ENCODE data around the gene GADD45A.
"Not testable (repeated sequence)": the region's sequence is repeated elsewhere in the genome, so short reads cannot be mapped to it uniquely, and the experiment has no call there.

The GADD45A gene

GRCh38 chr1:67655581-67655980 lies 29.4 kb upstream of the GADD45A start:
- Mint-ChIP-seq H3K4me3 (no peak overlapping the region), H3K36me3 (ENCODE audit: low read depth) (no peaks in the 10 kb centered on the region), H3K4me1 (ENCODE audit: low read depth) (no peaks in the 10 kb centered on the region), H3K27me3 (peaks cover 11% of the 10 kb centered on the region), H3K9me3 (no peaks in the 10 kb centered on the region), H3K27ac (no peak overlapping the region)
- DNase-seq: no peak

GRCh38 chr1:67657152-67657551 lies 27.8 kb upstream of the GADD45A start:
- not testable (repeated sequence) for H3K4me3 Mint-ChIP-seq; H3K27ac Mint-ChIP-seq; H3K9me3 Mint-ChIP-seq; H3K36me3 Mint-ChIP-seq (ENCODE audit: low read depth); DNase-seq; H3K4me1 Mint-ChIP-seq (ENCODE audit: low read depth)
- peaks cover 19% of the 10 kb centered on the region for H3K27me3 Mint-ChIP-seq

- Mint-ChIP-seq H3K36me3 (ENCODE audit: low read depth) (no peaks in the 10 kb centered on the region), H3K4me3 (no peak overlapping the region), H3K27me3 (peaks cover 19% of the 10 kb centered on the region), H3K4me1 (ENCODE audit: low read depth) (no peaks in the 10 kb centered on the region), H3K27ac (no peak overlapping the region), H3K9me3 (no peaks in the 10 kb centered on the region)
- DNase-seq: no peak
These were observed 25.8 kb upstream of the GADD45A start for GRCh38 chr1:67659229-67659628.

- Mint-ChIP-seq H3K4me3 (no peak overlapping the region), H3K36me3 (ENCODE audit: low read depth) (no peaks in the 10 kb centered on the region), H3K27me3 (peaks cover 21% of the 10 kb centered on the region), H3K27ac (no peak overlapping the region), H3K4me1 (ENCODE audit: low read depth) (no peaks in the 10 kb centered on the region), H3K9me3 (no peaks in the 10 kb centered on the region)
- DNase-seq: no peak
These were observed 22.1 kb upstream of the GADD45A start for GRCh38 chr1:67662884-67663283.

GRCh38 chr1:67664048-67664447 lies 21.0 kb upstream of the GADD45A start:
- Mint-ChIP-seq H3K27me3 (peaks cover 21% of the 10 kb centered on the region), H3K27ac (no peak overlapping the region), H3K9me3 (no peaks in the 10 kb centered on the region), H3K4me1 (ENCODE audit: low read depth) (no peaks in the 10 kb centered on the region), H3K4me3 (no peak overlapping the region), H3K36me3 (ENCODE audit: low read depth) (no peaks in the 10 kb centered on the region)
- no peak for DNase-seq

GRCh38 chr1:67665307-67665706 lies 19.7 kb upstream of the GADD45A start:
- H3K27ac Mint-ChIP-seq; H3K36me3 Mint-ChIP-seq (ENCODE audit: low read depth); H3K4me3 Mint-ChIP-seq; DNase-seq; H3K4me1 Mint-ChIP-seq (ENCODE audit: low read depth); H3K9me3 Mint-ChIP-seq: not testable (repeated sequence)
- peaks cover 19% of the 10 kb centered on the region for H3K27me3 Mint-ChIP-seq

- no peak for DNase-seq
- Mint-ChIP-seq H3K36me3 (ENCODE audit: low read depth) (no peaks in the 10 kb centered on the region), H3K4me1 (ENCODE audit: low read depth) (no peaks in the 10 kb centered on the region), H3K9me3 (no peaks in the 10 kb centered on the region), H3K27me3 (peaks cover 10% of the 10 kb centered on the region), H3K4me3 (no peak overlapping the region), H3K27ac (no peak overlapping the region)
These were observed 18.4 kb upstream of the GADD45A start for GRCh38 chr1:67666636-67667035.

GRCh38 chr1:67668660-67669059 lies 16.3 kb upstream of the GADD45A start:
- no peak overlapping the region for H3K4me3 Mint-ChIP-seq
- peaks cover 15% of the 10 kb centered on the region for H3K27me3 Mint-ChIP-seq
- no peak for DNase-seq
- no peak overlapping the region for H3K27ac Mint-ChIP-seq
- no peaks in the 10 kb centered on the region for H3K4me1 Mint-ChIP-seq (ENCODE audit: low read depth)
- no peaks in the 10 kb centered on the region for H3K36me3 Mint-ChIP-seq (ENCODE audit: low read depth)
- no peaks in the 10 kb centered on the region for H3K9me3 Mint-ChIP-seq

- no peaks in the 10 kb centered on the region for H3K9me3 Mint-ChIP-seq
These were observed 12.7 kb upstream of the GADD45A start for GRCh38 chr1:67672260-67672803.

GRCh38 chr1:67673468-67674201 lies 11.4 kb upstream of the GADD45A start:
- Mint-ChIP-seq H3K27ac (no peak overlapping the region), H3K4me3 (no peak overlapping the region), H3K36me3 (ENCODE audit: low read depth) (no peaks in the 10 kb centered on the region), H3K9me3 (no peaks in the 10 kb centered on the region), H3K4me1 (ENCODE audit: low read depth) (peaks cover 20% of the 10 kb centered on the region), H3K27me3 (peaks cover 13% of the 10 kb centered on the region)
- DNase-seq: no peak

More at GRCh38 chr1:67672260-67672803, 12.7 kb upstream of the GADD45A start:
- H3K4me1 Mint-ChIP-seq (ENCODE audit: low read depth): peaks cover 20% of the 10 kb centered on the region
- H3K4me3 Mint-ChIP-seq: no peak overlapping the region
- H3K27me3 Mint-ChIP-seq: peaks cover 13% of the 10 kb centered on the region
- DNase-seq: no peak
- no peaks in the 10 kb centered on the region for H3K36me3 Mint-ChIP-seq (ENCODE audit: low read depth)
- H3K27ac Mint-ChIP-seq: no peak overlapping the region

- H3K4me3 Mint-ChIP-seq: peak overlapping the region; percentile 37
- peak overlapping the region; percentile 50 for H3K27ac Mint-ChIP-seq
- no peaks in the 10 kb centered on the region for H3K36me3 Mint-ChIP-seq (ENCODE audit: low read depth)
- peaks cover 13% of the 10 kb centered on the region for H3K27me3 Mint-ChIP-seq
- H3K9me3 Mint-ChIP-seq: no peaks in the 10 kb centered on the region
- DNase-seq: peak; percentile 38
- peaks cover 20% of the 10 kb centered on the region for H3K4me1 Mint-ChIP-seq (ENCODE audit: low read depth)
These were observed 10.6 kb upstream of the GADD45A start for GRCh38 chr1:67674260-67675011.

- H3K27ac Mint-ChIP-seq: no peak overlapping the region
- H3K4me1 Mint-ChIP-seq (ENCODE audit: low read depth): peaks cover 20% of the 10 kb centered on the region
- H3K4me3 Mint-ChIP-seq: no peak overlapping the region
- no peaks in the 10 kb centered on the region for H3K36me3 Mint-ChIP-seq (ENCODE audit: low read depth)
- peaks cover 7% of the 10 kb centered on the region for H3K27me3 Mint-ChIP-seq
- no peaks in the 10 kb centered on the region for H3K9me3 Mint-ChIP-seq
- no peak for DNase-seq
These were observed 9.2 kb upstream of the GADD45A start for GRCh38 chr1:67675800-67676199.

GRCh38 chr1:67676287-67676686 lies 8.7 kb upstream of the GADD45A start:
- Mint-ChIP-seq H3K4me3 (no peak overlapping the region), H3K4me1 (ENCODE audit: low read depth) (peaks cover 20% of the 10 kb centered on the region), H3K9me3 (no peaks in the 10 kb centered on the region), H3K36me3 (ENCODE audit: low read depth) (no peaks in the 10 kb centered on the region), H3K27me3 (peaks cover 7% of the 10 kb centered on the region), H3K27ac (no peak overlapping the region)
- no peak for DNase-seq

- Mint-ChIP-seq H3K9me3 (no peaks in the 10 kb centered on the region), H3K36me3 (ENCODE audit: low read depth) (no peaks in the 10 kb centered on the region), H3K4me1 (ENCODE audit: low read depth) (peaks cover 21% of the 10 kb centered on the region), H3K27me3 (peaks cover 6% of the 10 kb centered on the region), H3K4me3 (no peak overlapping the region), H3K27ac (no peak overlapping the region)
- no peak for DNase-seq
These were observed 8.1 kb upstream of the GADD45A start for GRCh38 chr1:67676946-67677345.

GRCh38 chr1:67677408-67677807 lies 7.6 kb upstream of the GADD45A start:
- peaks cover 23% of the 10 kb centered on the region for H3K4me1 Mint-ChIP-seq (ENCODE audit: low read depth)
- H3K9me3 Mint-ChIP-seq: no peaks in the 10 kb centered on the region
- DNase-seq: no peak
- no peak overlapping the region for H3K4me3 Mint-ChIP-seq
- H3K36me3 Mint-ChIP-seq (ENCODE audit: low read depth): no peaks in the 10 kb centered on the region
- no peak overlapping the region for H3K27ac Mint-ChIP-seq
- peaks cover 3% of the 10 kb centered on the region for H3K27me3 Mint-ChIP-seq

All from activated T-cell treated with anti-CD3 and anti-CD28 coated beads, Interleukin-2, amount 50 U/mL, for 24 hours (primary cell).